MCF 10A (cell line): ENCODE results near the gene INIP. TPM values are rescaled to one million over a fixed set of nuclear protein-coding genes. Genes with fewer than 3 reads are reported as not detected.

Source experiments
- BruUV-seq: library from RNA; stranded (reverse); fragments of 400-500 nt; replicated peaks from 2 replicates; lab custom pipeline; 2021; lab: Mats Ljungman, UMichigan
- CTCF ChIA-PET: fragments of 300-600 bp; sonication (Branson Sonifier 250); formaldehyde crosslinking; extraction: SDS; loops from one replicate; lab custom pipeline; 2021; ENCODE audit warnings: antibody characterized with exemption, inconsistent platforms; lab: Yijun Ruan, JAX
- POLR2A ChIA-PET: fragments of 300-600, 350-650 bp; sonication (Branson Sonifier 250); formaldehyde crosslinking; extraction: SDS; loops from one replicate; lab custom pipeline; 2020; ENCODE audit warnings: antibody characterized with exemption, inconsistent platforms; lab: Yijun Ruan, JAX
- DNase-seq: peaks from one replicate; pipeline ENCODE4 v3.0.0-alpha.2; 2018; ENCODE audit not compliant: unreplicated experiment
- H3K27ac Mint-ChIP-seq: one replicate; pipeline ENCODE4 v1.8.0; 2022; ENCODE audit warnings: mild to moderate bottlenecking, low read depth, mixed read lengths; ENCODE audit not compliant: unreplicated experiment
- H3K27me3 Mint-ChIP-seq: one replicate; pipeline ENCODE4 v1.8.0; 2022; ENCODE audit warnings: mixed read lengths; ENCODE audit not compliant: insufficient read depth, unreplicated experiment
- H3K36me3 Mint-ChIP-seq: one replicate; pipeline ENCODE4 v1.8.0; 2022; ENCODE audit warnings: mild to moderate bottlenecking, moderate library complexity, mixed read lengths; ENCODE audit not compliant: insufficient read depth, unreplicated experiment
- H3K4me1 Mint-ChIP-seq: one replicate; pipeline ENCODE4 v1.8.0; 2022; ENCODE audit warnings: mixed read lengths; ENCODE audit not compliant: insufficient read depth, unreplicated experiment
- H3K4me3 Mint-ChIP-seq: one replicate; pipeline ENCODE4 v1.8.0; 2022; ENCODE audit warnings: mild to moderate bottlenecking, moderate library complexity, mixed read lengths; ENCODE audit not compliant: unreplicated experiment
- H3K9me3 Mint-ChIP-seq: one replicate; pipeline ENCODE4 v1.8.0; 2022; ENCODE audit warnings: mixed read lengths; ENCODE audit not compliant: unreplicated experiment
- CTCF ChIP-seq: fragments of 200-600 bp; IDR thresholded peaks from one replicate; pipeline ENCODE4 v1.8.0; 2022; ENCODE audit warnings: antibody characterized with exemption, mild to moderate bottlenecking; ENCODE audit not compliant: unreplicated experiment
- intact Hi-C: fragments of 100-400 bp; cut with micrococcal nuclease; formaldehyde crosslinking; loops from 2 replicates; pipeline ENCODE4 v1.14.1; 2022
- total RNA-seq: library from RNA; stranded (reverse); gene quantifications from 2 replicates; pipeline ENCODE4 v1.2.3, GENCODE V29; 2022

INIP gene
- total RNA-seq, 1 experiment from 2014 or later = 28.0 TPM

GRCh38 chr9:112655668-112656067 lies 62.2 kb downstream of the INIP start:
- Mint-ChIP-seq H3K27me3 (no peaks in the 10 kb centered on the region), H3K27ac (no peak overlapping the region), H3K9me3 (peaks cover 1% of the 10 kb centered on the region), H3K4me1 (no peaks in the 10 kb centered on the region), H3K36me3 (no peaks in the 10 kb centered on the region), H3K4me3 (no peak overlapping the region)
- CTCF ChIA-PET = interaction anchor here (0.6 kb wide), 1 partner anchor 218 kb away, joined by 4 read pairs; no protein-coding TSS in a partner anchor
- no peak for DNase-seq
- intact Hi-C loops = no loop called here
- no peak for TF ChIP-seq CTCF
- BruUV-seq = no TSS peak
- POLR2A ChIA-PET = interaction anchor here (1.4 kb wide), 1 partner anchor 11 kb away, joined by 4 read pairs; no protein-coding TSS in a partner anchor

DNA sequence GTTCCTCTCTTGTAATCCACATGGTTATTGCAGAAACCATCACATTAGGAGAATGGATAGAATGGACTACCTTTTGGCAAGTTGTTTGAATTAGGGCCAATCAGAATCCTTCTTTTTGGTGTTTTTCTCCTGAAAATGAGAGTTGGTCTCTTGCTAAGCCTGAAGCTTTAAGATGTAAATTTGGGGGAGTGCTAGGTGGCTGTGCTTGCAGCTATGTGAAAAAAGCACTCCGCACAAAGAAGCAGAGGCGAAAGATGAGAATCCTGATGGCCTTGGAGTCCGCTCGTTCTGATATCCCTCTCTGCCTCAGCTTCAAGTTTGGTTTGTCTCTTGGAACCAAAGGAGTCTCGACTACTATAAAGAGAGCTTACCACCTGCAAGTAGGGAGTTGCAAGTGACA lies 63.6 kb downstream of the INIP start:
- H3K4me1 Mint-ChIP-seq = no peaks in the 10 kb centered on the region
- no peak overlapping the region for H3K4me3 Mint-ChIP-seq
- H3K27ac Mint-ChIP-seq = peak overlapping the region; percentile 47
- BruUV-seq = no TSS peak
- ChIA-PET CTCF (interaction anchor here (0.6 to 0.7 kb wide), 4 partner anchors 272 to 1056 kb away, joined by 3 read pairs; no protein-coding TSS in a partner anchor), POLR2A (interaction anchor here (0.9 to 1.7 kb wide), 3 partner anchors 9 to 16 kb away, joined by 3 to 5 read pairs (median 4); no protein-coding TSS in a partner anchor)
- no peaks in the 10 kb centered on the region for H3K36me3 Mint-ChIP-seq
- no peaks in the 10 kb centered on the region for H3K27me3 Mint-ChIP-seq
- DNase-seq = no peak
- intact Hi-C loops = no loop called here
- TF ChIP-seq CTCF = no peak
- H3K9me3 Mint-ChIP-seq = peaks cover 14% of the 10 kb centered on the region

DNA sequence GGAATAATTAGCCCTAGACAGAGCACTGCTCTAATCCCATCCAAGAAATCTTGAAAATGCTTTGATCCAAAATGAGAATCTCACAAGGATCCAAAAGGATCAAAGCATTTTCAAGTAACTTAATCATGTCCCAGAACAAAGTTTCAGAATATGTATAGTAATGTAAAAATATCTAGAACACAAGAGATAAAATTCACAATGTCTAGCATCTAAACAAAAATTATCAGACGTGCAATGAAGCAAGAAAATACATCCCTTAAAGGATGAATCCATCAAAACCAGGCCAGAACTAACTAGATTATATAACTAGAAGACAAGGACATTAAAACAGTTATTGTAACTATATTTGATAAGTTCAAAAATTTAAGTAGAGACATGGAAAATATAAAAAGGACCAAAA lies 69.3 kb downstream of the INIP start:
- DNase-seq = no peak
- H3K4me1 Mint-ChIP-seq = peaks cover 26% of the 10 kb centered on the region
- intact Hi-C loops = no loop called here
- H3K9me3 Mint-ChIP-seq = peaks cover 28% of the 10 kb centered on the region
- no peak for TF ChIP-seq CTCF
- BruUV-seq = no TSS peak
- no peak overlapping the region for H3K27ac Mint-ChIP-seq
- ChIA-PET POLR2A (no interaction called here), CTCF (no interaction called here)
- peaks cover 6% of the 10 kb centered on the region for H3K36me3 Mint-ChIP-seq
- H3K4me3 Mint-ChIP-seq = no peak overlapping the region
- H3K27me3 Mint-ChIP-seq = no peaks in the 10 kb centered on the region

- peaks cover 30% of the 10 kb centered on the region for H3K4me1 Mint-ChIP-seq
- H3K9me3 Mint-ChIP-seq = peaks cover 28% of the 10 kb centered on the region
- H3K36me3 Mint-ChIP-seq = peaks cover 6% of the 10 kb centered on the region
- intact Hi-C loops = no loop called here
- ChIA-PET CTCF (interaction anchor here (0.6 kb wide), 1 partner anchor 27 kb away, joined by 6 read pairs; no protein-coding TSS in a partner anchor), POLR2A (interaction anchor here (0.6 kb wide), 1 partner anchor 250 kb away, joined by 3 read pairs; no protein-coding TSS in a partner anchor)
- H3K27ac Mint-ChIP-seq = no peak overlapping the region
- no peaks in the 10 kb centered on the region for H3K27me3 Mint-ChIP-seq
- no peak overlapping the region for H3K4me3 Mint-ChIP-seq
- DNase-seq = peak; percentile 16
- TF ChIP-seq CTCF = no peak
- BruUV-seq = no TSS peak
Measured at GRCh38 chr9:112647596-112647995, 70.3 kb downstream of the INIP start.
